MV-4-11 (cell line): Measurements from ENCODE around the gene RGS6.

Source experiments
- DNase-seq: peaks from one replicate; lab custom pipeline; 2025; lab: John Stamatoyannopoulos, UW

RGS6 gene

GRCh38 chr14:72014486-72014885, 82.3 kb downstream of the RGS6 start:
- DNase-seq, result no peak

GRCh38 chr14:72017290-72017689, 85.1 kb downstream of the RGS6 start:
- no peak for DNase-seq

- DNase-seq, result no peak
Measured at GRCh38 chr14:72023128-72024042, 91.2 kb downstream of the RGS6 start.

GRCh38 chr14:72024043-72024407, 91.8 kb downstream of the RGS6 start:
- peak; percentile 55 for DNase-seq

GRCh38 chr14:72024504-72024903, 92.3 kb downstream of the RGS6 start:
- no peak for DNase-seq

- no peak for DNase-seq
Measured at GRCh38 chr14:72026536-72026935, 94.3 kb downstream of the RGS6 start.

GRCh38 chr14:72027061-72027460, 94.8 kb downstream of the RGS6 start:
- DNase-seq, result no peak

- no peak for DNase-seq
Measured at GRCh38 chr14:72033365-72033764, 101.1 kb downstream of the RGS6 start.

- DNase-seq, result no peak
Measured at GRCh38 chr14:72040528-72040927, 108.3 kb downstream of the RGS6 start.

GRCh38 chr14:72045271-72045670, 113.0 kb downstream of the RGS6 start:
- no peak for DNase-seq

GRCh38 chr14:72045885-72046284, 113.7 kb downstream of the RGS6 start:
- DNase-seq, result no peak

- no peak for DNase-seq
Measured at GRCh38 chr14:72049462-72049861, 117.2 kb downstream of the RGS6 start.

- no peak for DNase-seq
Measured at GRCh38 chr14:72052356-72052755, 120.1 kb downstream of the RGS6 start.

GRCh38 chr14:72053651-72054050, 121.4 kb downstream of the RGS6 start:
- DNase-seq, result no peak

GRCh38 chr14:72054911-72055310, 122.7 kb downstream of the RGS6 start:
- DNase-seq, result no peak

- no peak for DNase-seq
Measured at GRCh38 chr14:72057701-72058285, 125.6 kb downstream of the RGS6 start.

- DNase-seq, result no peak
Measured at GRCh38 chr14:72060460-72060859, 128.2 kb downstream of the RGS6 start.

GRCh38 chr14:72060917-72061316, 128.7 kb downstream of the RGS6 start:
- DNase-seq, result no peak

GRCh38 chr14:72061718-72062117, 129.5 kb downstream of the RGS6 start:
- DNase-seq, result no peak

GRCh38 chr14:72063761-72064282, 131.6 kb downstream of the RGS6 start:
- DNase-seq, result no peak

- no peak for DNase-seq
Measured at GRCh38 chr14:72064501-72064900, 132.3 kb downstream of the RGS6 start.

GRCh38 chr14:72070458-72070857, 138.2 kb downstream of the RGS6 start:
- no peak for DNase-seq

- DNase-seq, result no peak
Measured at GRCh38 chr14:72075649-72076334, 143.6 kb downstream of the RGS6 start.
